ENCODE data around the gene NXPH3. TPM values are rescaled to one million over a fixed set of nuclear protein-coding genes. Genes with fewer than 3 reads are reported as not detected.
A peak's percentile ranks its signal among the peaks of the same experiment; 100 is the strongest.

The NXPH3 gene
- total and polyA plus RNA-seq, 2 of the 13 experiments (the other 11 are each of a cell fraction or from before 2014, with no cell fraction given) = 0.04 to 0.58 TPM

- no peak for TF ChIP-seq ATRX (CRISPR knock-in tag; IDR thresholded peaks at IDR 0.05; ENCODE audit: borderline replicate concordance)
- TF ChIP-seq SSRP1 (CRISPR knock-in tag; IDR thresholded peaks at IDR 0.05) = no peak
- no peak for TF ChIP-seq TBX3 (IDR thresholded peaks at IDR 0.05; ENCODE audit: borderline replicate concordance)
- TF ChIP-seq CREM (IDR thresholded peaks at IDR 0.05) = no peak
- TF ChIP-seq CREM (CRISPR knock-in tag; IDR thresholded peaks at IDR 0.05) = no peak
These were observed 26.4 kb upstream of the NXPH3 start (continued) for GRCh38 chr17:49549311-49549605.

DNA sequence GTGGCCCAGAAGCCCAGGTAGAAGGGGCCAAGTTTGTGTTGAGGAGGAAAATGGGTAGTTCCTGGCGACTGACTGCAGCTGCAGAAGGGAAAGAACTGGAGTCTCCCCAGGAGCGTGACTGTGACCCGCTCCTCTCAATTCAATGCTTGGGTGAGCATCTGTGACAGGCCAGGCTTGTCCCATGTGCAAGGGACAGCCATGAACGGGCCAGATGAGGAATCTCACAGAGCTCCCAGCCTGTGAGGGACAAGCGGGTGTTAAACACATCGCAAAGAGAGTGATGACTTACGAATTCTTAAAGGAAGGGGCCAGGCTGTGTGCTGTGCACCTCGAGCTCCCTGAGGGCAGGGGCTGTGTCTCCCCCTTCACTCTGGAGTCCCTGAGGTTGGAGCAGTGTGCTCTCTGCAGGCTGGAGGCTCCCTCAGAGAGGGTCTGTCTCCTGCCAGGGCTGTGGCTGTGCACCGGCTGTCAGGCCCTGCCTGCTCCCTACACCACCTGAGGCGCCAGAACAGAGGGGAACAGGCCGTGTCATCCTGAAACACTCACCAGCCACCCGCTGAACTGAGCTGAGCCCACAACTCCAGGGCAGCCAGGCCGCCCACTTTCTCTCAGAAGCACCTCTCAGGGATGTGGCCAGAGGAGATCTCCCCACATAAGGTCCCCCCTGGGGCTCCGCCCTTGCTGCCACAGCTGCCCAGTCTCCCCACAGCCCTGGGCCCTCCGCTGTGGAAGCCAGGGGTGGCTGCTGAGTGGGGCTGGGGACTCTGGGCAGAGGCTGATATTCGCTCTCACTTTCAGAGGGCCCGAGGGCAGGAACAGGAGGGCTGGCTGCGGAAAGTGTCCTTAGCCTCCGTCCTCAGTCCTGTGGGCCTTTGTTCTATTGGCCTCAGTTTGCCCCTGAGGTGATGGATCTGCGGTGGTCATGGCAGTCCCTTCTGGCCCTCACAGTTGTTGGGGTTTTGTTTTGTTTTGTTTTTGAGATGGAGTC, 25.7 kb upstream of the NXPH3 start:
- Histone ChIP-seq H3K4me3 (replicated peaks in 1 of 3; ENCODE audit: insufficient read depth in 1 of 3, low read depth in 2 of 3, low read length in 3 of 3) (no peak overlapping the region), H3K27ac (ENCODE audit: extremely low read length, insufficient read depth, low read length) (no peak overlapping the region), H4K20me1 (ENCODE audit: insufficient read depth, low read length) (no peaks in the 10 kb centered on the region), H2AFZ (ENCODE audit: low read length) (no peak overlapping the region), H3K4me1 (ENCODE audit: insufficient read depth, low read length) (peaks cover 26% of the 10 kb centered on the region), H3K9ac (ENCODE audit: insufficient read depth, low read depth, low read length) (no peak overlapping the region), H3K27me3 (ENCODE audit: control insufficient read depth in 1 of 2, insufficient read depth in 2 of 2, low read length in 2 of 2) (peaks cover 11 to 60% of the 10 kb centered on the region in 2 experiments), H3K79me2 (ENCODE audit: insufficient read depth, low read length) (no peaks in the 10 kb centered on the region), H3K9me3 (ENCODE audit: low read length) (no peaks in the 10 kb centered on the region), H3K36me3 (replicated peaks in 1 of 2; ENCODE audit: control insufficient read depth in 1 of 2, insufficient read depth in 2 of 2, low read length in 2 of 2) (no peaks in the 10 kb centered on the region), H3K4me2 (ENCODE audit: low read depth, low read length) (no peak overlapping the region)
- ATAC-seq (peak; percentile 7), DNase-seq (ENCODE audit: low spot score) (no peak), FAIRE-seq (no peak)
- BruUV-seq (replicated peaks) = no TSS peak
- TF ChIP-seq ZNF232 (CRISPR knock-in tag; IDR thresholded peaks at IDR 0.05; ENCODE audit: borderline replicate concordance) (no peak), HIVEP1 (CRISPR knock-in tag; IDR thresholded peaks at IDR 0.05) (no peak), FOXM1 (CRISPR knock-in tag; IDR thresholded peaks at IDR 0.05) (no peak), PLRG1 (conservative IDR thresholded peaks at IDR 0.05) (no peak), ZNF720 (CRISPR knock-in tag; IDR thresholded peaks at IDR 0.05) (no peak), TRIM22 (IDR thresholded peaks at IDR 0.05) (no peak)
- TF ChIP-seq, protein P1, sequence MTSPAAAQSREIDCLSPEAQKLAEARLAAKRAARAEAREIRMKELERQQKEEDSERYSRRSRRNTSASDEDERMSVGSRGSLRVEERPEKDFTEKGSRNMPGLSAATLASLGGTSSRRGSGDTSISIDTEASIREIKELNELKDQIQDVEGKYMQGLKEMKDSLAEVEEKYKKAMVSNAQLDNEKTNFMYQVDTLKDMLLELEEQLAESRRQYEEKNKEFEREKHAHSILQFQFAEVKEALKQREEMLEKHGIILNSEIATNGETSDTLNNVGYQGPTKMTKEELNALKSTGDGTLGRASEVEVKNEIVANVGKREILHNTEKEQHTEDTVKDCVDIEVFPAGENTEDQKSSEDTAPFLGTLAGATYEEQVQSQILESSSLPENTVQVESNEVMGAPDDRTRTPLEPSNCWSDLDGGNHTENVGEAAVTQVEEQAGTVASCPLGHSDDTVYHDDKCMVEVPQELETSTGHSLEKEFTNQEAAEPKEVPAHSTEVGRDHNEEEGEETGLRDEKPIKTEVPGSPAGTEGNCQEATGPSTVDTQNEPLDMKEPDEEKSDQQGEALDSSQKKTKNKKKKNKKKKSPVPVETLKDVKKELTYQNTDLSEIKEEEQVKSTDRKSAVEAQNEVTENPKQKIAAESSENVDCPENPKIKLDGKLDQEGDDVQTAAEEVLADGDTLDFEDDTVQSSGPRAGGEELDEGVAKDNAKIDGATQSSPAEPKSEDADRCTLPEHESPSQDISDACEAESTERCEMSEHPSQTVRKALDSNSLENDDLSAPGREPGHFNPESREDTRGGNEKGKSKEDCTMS (CRISPR knock-in tag; conservative IDR thresholded peaks at IDR 0.05) = no peak
- TF ChIP-seq, protein P2, sequence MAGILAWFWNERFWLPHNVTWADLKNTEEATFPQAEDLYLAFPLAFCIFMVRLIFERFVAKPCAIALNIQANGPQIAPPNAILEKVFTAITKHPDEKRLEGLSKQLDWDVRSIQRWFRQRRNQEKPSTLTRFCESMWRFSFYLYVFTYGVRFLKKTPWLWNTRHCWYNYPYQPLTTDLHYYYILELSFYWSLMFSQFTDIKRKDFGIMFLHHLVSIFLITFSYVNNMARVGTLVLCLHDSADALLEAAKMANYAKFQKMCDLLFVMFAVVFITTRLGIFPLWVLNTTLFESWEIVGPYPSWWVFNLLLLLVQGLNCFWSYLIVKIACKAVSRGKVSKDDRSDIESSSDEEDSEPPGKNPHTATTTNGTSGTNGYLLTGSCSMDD (CRISPR knock-in tag; IDR thresholded peaks at IDR 0.05) = no peak
- 44% methylated on average over 18 of the region's 20 CpGs for WGBS (ENCODE audit: low lambda C conversion rate)
- ChIA-PET CTCF (ENCODE audit: low intra/inter-chr PET ratio, low total read pairs) (interaction anchor here (1.9 kb wide), 1 partner anchor 142 kb away, joined by 15 read pairs; no protein-coding TSS in a partner anchor), POLR2A (no interaction called here)
- in situ Hi-C loops (cut with HindIII; ENCODE audit: extremely low pct_ligation_motif_present, low pct_unique_long_range_greater_than_20kb) = loop anchor here (5.0 to 10.0 kb wide), 4 partner anchors 53 to 235 kb away; partner anchors contain the start of genes NGFR and PHB1
- intact Hi-C loops (cut with micrococcal nuclease; ENCODE audit: unreplicated experiment) = loop anchor here (2.0 to 10.0 kb wide), 4 partner anchors 35 to 235 kb away; no protein-coding TSS in a partner anchor

Data from HepG2 (cell line).